ENCODE results near the gene PARVA. TPM values are rescaled to one million over a fixed set of nuclear protein-coding genes. Genes with fewer than 3 reads are reported as not detected.
A peak's percentile ranks its signal among the peaks of the same experiment; 100 is the strongest.

Gene PARVA
- polyA plus RNA-seq, 1 experiment, result 142 TPM

- H3K27me3 ChIP-seq (ENCODE audit: control insufficient read depth, insufficient read depth, low read length), result no peaks in the 10 kb centered on the region
- H3K9me3 ChIP-seq (ENCODE audit: control insufficient read depth, insufficient read depth, low read length), result no peaks in the 10 kb centered on the region
- CTCF ChIA-PET, result no interaction called here
- DNase-seq (ENCODE audit: low read depth, low spot score), result no peak
- H3K4me3 ChIP-seq (ENCODE audit: low read depth, low read length), result no peak overlapping the region
- POLR2A ChIA-PET, result no interaction called here
- no peak for TF ChIP-seq CTCF (IDR thresholded peaks at IDR 0.05; ENCODE audit: low read depth, low read length)
- no peak overlapping the region for H3K27ac ChIP-seq (ENCODE audit: low read depth, low read length)
These were observed 147.5 kb downstream of the PARVA start for GRCh38 chr11:12524865-12525264.

- no peak for DNase-seq (ENCODE audit: low read depth, low spot score)
- CTCF ChIA-PET, result interaction anchor here (0.6 to 1.9 kb wide), 2 partner anchors 62 to 194 kb away, joined by 4 to 5 read pairs; no protein-coding TSS in a partner anchor
- no peaks in the 10 kb centered on the region for H3K9me3 ChIP-seq (ENCODE audit: control insufficient read depth, insufficient read depth, low read length)
- POLR2A ChIA-PET, result no interaction called here
- TF ChIP-seq CTCF (IDR thresholded peaks at IDR 0.05; ENCODE audit: low read depth, low read length), result no peak
- H3K27ac ChIP-seq (ENCODE audit: low read depth, low read length), result peak overlapping the region; percentile 34
- no peak overlapping the region for H3K4me3 ChIP-seq (ENCODE audit: low read depth, low read length)
- H3K27me3 ChIP-seq (ENCODE audit: control insufficient read depth, insufficient read depth, low read length), result no peaks in the 10 kb centered on the region
These were observed 148.2 kb downstream of the PARVA start for GRCh38 chr11:12525466-12526055.

GRCh38 chr11:12526789-12527188, 149.4 kb downstream of the PARVA start:
- ChIA-PET POLR2A (interaction anchor here (0.6 to 0.8 kb wide), 3 partner anchors 11 to 210 kb away, joined by 3 to 7 read pairs (median 6); no protein-coding TSS in a partner anchor), CTCF (interaction anchor here (0.7 to 1.9 kb wide), 3 partner anchors 196 to 362 kb away, joined by 4 to 7 read pairs (median 5); no protein-coding TSS in a partner anchor)
- no peaks in the 10 kb centered on the region for H3K9me3 ChIP-seq (ENCODE audit: control insufficient read depth, insufficient read depth, low read length)
- DNase-seq (ENCODE audit: low read depth, low spot score), result no peak
- no peak overlapping the region for H3K4me3 ChIP-seq (ENCODE audit: low read depth, low read length)
- no peaks in the 10 kb centered on the region for H3K27me3 ChIP-seq (ENCODE audit: control insufficient read depth, insufficient read depth, low read length)
- peak overlapping the region; percentile 4 for H3K27ac ChIP-seq (ENCODE audit: low read depth, low read length)
- TF ChIP-seq CTCF (IDR thresholded peaks at IDR 0.05; ENCODE audit: low read depth, low read length), result no peak

- no peaks in the 10 kb centered on the region for H3K9me3 ChIP-seq (ENCODE audit: control insufficient read depth, insufficient read depth, low read length)
- H3K4me3 ChIP-seq (ENCODE audit: low read depth, low read length), result no peak overlapping the region
- POLR2A ChIA-PET, result no interaction called here
- no peak for DNase-seq (ENCODE audit: low read depth, low spot score)
- no peak overlapping the region for H3K27ac ChIP-seq (ENCODE audit: low read depth, low read length)
- no peak for TF ChIP-seq CTCF (IDR thresholded peaks at IDR 0.05; ENCODE audit: low read depth, low read length)
- CTCF ChIA-PET, result interaction anchor here (0.7 kb wide), 1 partner anchor 197 kb away, joined by 3 read pairs; no protein-coding TSS in a partner anchor
- no peaks in the 10 kb centered on the region for H3K27me3 ChIP-seq (ENCODE audit: control insufficient read depth, insufficient read depth, low read length)
These were observed 151.1 kb downstream of the PARVA start for GRCh38 chr11:12528487-12528886.

GRCh38 chr11:12529041-12529440, 151.7 kb downstream of the PARVA start:
- H3K4me3 ChIP-seq (ENCODE audit: low read depth, low read length), result no peak overlapping the region
- no peak for TF ChIP-seq CTCF (IDR thresholded peaks at IDR 0.05; ENCODE audit: low read depth, low read length)
- DNase-seq (ENCODE audit: low read depth, low spot score), result no peak
- H3K27ac ChIP-seq (ENCODE audit: low read depth, low read length), result no peak overlapping the region
- CTCF ChIA-PET, result no interaction called here
- no peaks in the 10 kb centered on the region for H3K9me3 ChIP-seq (ENCODE audit: control insufficient read depth, insufficient read depth, low read length)
- POLR2A ChIA-PET, result no interaction called here
- H3K27me3 ChIP-seq (ENCODE audit: control insufficient read depth, insufficient read depth, low read length), result no peaks in the 10 kb centered on the region
